ENCODE data around the gene FHL3.

- no peak for TF ChIP-seq CTCF (IDR thresholded peaks at IDR 0.05)
- TF ChIP-seq POLR2A (IDR thresholded peaks at IDR 0.05) = no peak
These were observed 47.6 kb upstream of the FHL3 start for GRCh38 chr1:38052750-38053415.

All from heart left ventricle (tissue), 13 donors.